ENCODE data around the gene FAM117B.

FAM117B gene

GRCh38 chr2:202808754-202809153, 174.0 kb downstream of the FAM117B start:
- no peak for DNase-seq (ENCODE audit: low spot score)
- no peak for TF ChIP-seq CTCF (IDR thresholded peaks at IDR 0.05; ENCODE audit: borderline replicate concordance, control extremely low read depth, extremely low read depth, insufficient read depth, missing control alignments)
- in situ Hi-C loops (cut with MboI; ENCODE audit: low sequenced_read_pairs, unreplicated experiment), result no loop called here

GRCh38 chr2:202813387-202813786, 178.6 kb downstream of the FAM117B start:
- TF ChIP-seq CTCF (IDR thresholded peaks at IDR 0.05; ENCODE audit: borderline replicate concordance, control extremely low read depth, extremely low read depth, insufficient read depth, missing control alignments), result no peak
- DNase-seq (ENCODE audit: low spot score), result no peak
- in situ Hi-C loops (cut with MboI; ENCODE audit: low sequenced_read_pairs, unreplicated experiment), result no loop called here

- in situ Hi-C loops (cut with MboI; ENCODE audit: low sequenced_read_pairs, unreplicated experiment), result no loop called here
- TF ChIP-seq CTCF (IDR thresholded peaks at IDR 0.05; ENCODE audit: borderline replicate concordance, control extremely low read depth, extremely low read depth, insufficient read depth, missing control alignments), result no peak
- DNase-seq (ENCODE audit: low spot score), result no peak
These were observed 179.5 kb downstream of the FAM117B start for GRCh38 chr2:202814226-202814625.

DNA sequence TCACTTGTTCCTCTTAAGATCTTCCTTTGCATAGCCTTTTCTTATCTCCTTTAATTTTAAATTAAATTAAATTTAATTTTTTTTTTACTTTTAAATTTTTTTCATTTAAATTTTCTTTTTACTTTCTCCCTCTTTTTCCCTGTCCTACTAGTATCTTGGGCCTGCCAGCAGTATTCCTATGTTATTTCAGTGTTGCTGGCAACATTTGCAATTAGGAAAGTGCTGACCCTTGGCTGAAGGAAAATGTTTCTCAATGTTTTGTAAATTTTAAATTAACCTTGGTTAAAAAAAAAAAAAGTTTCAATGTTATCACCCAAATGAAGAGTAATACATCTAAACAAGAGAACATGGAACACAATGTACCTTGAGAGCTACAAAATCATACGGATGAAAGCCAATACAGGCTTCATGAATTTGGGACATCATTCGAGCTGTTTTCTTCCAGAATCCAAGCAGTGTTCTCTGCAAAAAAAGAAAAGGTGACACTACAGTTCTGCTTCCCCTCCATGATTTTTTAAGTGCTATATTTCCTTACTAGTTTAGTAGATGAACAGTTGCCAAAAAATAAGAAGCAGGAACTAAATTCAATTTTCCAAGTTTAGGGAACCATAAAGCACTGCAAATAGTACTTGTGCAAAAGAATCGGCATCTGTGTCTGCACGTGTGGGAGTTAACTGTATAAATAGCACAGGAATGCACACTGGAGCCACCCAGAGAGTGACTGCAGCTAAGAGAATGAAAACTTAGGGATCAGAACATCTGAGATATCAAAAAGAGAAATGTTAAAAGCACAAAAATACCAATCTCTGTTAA, 181.0 kb downstream of the FAM117B start:
- TF ChIP-seq CTCF (IDR thresholded peaks at IDR 0.05; ENCODE audit: borderline replicate concordance, control extremely low read depth, extremely low read depth, insufficient read depth, missing control alignments), result no peak
- no peak for DNase-seq (ENCODE audit: low spot score)
- in situ Hi-C loops (cut with MboI; ENCODE audit: low sequenced_read_pairs, unreplicated experiment), result no loop called here

GRCh38 chr2:202817771-202818170, 183.0 kb downstream of the FAM117B start:
- DNase-seq (ENCODE audit: low spot score), result no peak
- TF ChIP-seq CTCF (IDR thresholded peaks at IDR 0.05; ENCODE audit: borderline replicate concordance, control extremely low read depth, extremely low read depth, insufficient read depth, missing control alignments), result no peak
- in situ Hi-C loops (cut with MboI; ENCODE audit: low sequenced_read_pairs, unreplicated experiment), result no loop called here

DNA sequence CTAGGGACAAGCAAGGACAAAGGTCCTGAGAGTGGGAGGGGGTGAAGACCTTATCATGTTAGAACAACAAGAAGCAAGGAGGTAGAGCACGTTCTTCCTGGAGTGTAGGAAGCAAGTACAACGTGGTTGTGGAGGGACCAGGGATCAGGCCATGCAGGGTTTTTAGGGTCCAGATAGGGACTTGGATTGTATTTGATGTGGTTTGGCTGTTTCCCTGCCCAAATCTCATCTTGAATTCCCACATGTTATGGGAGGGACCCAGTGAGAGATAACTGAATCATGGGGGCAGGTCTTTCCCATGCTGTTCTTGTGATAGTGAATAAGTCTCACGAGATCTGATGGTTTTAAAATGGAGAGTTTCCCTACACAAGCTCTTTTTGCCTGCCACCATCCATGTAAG, 183.6 kb downstream of the FAM117B start:
- in situ Hi-C loops (cut with MboI; ENCODE audit: low sequenced_read_pairs, unreplicated experiment), result no loop called here
- TF ChIP-seq CTCF (IDR thresholded peaks at IDR 0.05; ENCODE audit: borderline replicate concordance, control extremely low read depth, extremely low read depth, insufficient read depth, missing control alignments), result no peak
- no peak for DNase-seq (ENCODE audit: low spot score)

Measured in GM13976 (cell line).